ENCODE data around the gene FIGN. TPM values are rescaled to one million over a fixed set of nuclear protein-coding genes. Genes with fewer than 3 reads are reported as not detected.

The FIGN gene
- total and polyA plus RNA-seq, 2 of the 13 experiments (the other 11 are each of a cell fraction or from before 2014, with no cell fraction given) = 6.6 to 6.7 TPM

DNA sequence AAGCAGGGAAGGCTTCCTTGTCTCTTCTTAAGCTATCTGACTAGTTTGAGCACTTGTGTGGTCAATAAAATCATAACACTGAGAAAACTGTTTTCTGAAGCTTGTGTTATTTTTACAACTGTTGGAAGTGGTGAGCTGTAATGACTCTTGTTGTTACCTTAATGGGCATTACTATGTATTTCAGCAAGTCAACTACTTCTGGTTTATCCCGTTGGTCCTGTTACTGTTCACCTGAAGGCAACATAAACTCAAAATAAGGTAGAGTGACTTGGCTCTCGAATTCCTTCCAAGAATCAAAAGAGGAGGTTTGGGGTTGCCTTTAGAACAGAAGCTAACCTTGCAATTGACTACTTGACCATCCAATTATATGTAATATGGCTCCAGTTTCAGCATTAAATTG lies 23.2 kb upstream of the FIGN start:
- no peak for FAIRE-seq
- no TSS peak for BruUV-seq (replicated peaks)
- intact Hi-C loops (cut with micrococcal nuclease; ENCODE audit: unreplicated experiment) = no loop called here
- POLR2A ChIA-PET = no interaction called here
- H4K20me1 ChIP-seq (ENCODE audit: insufficient read depth, low read length) = no peaks in the 10 kb centered on the region
- CTCF ChIA-PET (ENCODE audit: low intra/inter-chr PET ratio, low total read pairs) = no interaction called here
- WGBS (ENCODE audit: low lambda C conversion rate) = 0% methylated on average over 2 of the region's 2 CpGs
- H3K4me2 ChIP-seq (ENCODE audit: low read depth, low read length) = no peak overlapping the region
- H3K79me2 ChIP-seq (ENCODE audit: insufficient read depth, low read length) = no peaks in the 10 kb centered on the region
- no peak for ATAC-seq
- DNase-seq (ENCODE audit: low spot score) = no peak
- no peak overlapping the region for H2AFZ ChIP-seq (ENCODE audit: low read length)
- no peaks in the 10 kb centered on the region for H3K4me1 ChIP-seq (ENCODE audit: insufficient read depth, low read length)
- no peaks in the 10 kb centered on the region for H3K9me3 ChIP-seq (ENCODE audit: low read length)
- no peaks in the 10 kb centered on the region for H3K36me3 ChIP-seq (replicated peaks in 1 of 2; ENCODE audit: control insufficient read depth in 1 of 2, insufficient read depth in 2 of 2, low read length in 2 of 2)
- H3K27ac ChIP-seq (ENCODE audit: extremely low read length, insufficient read depth, low read length) = no peak overlapping the region
- in situ Hi-C loops (cut with HindIII; ENCODE audit: extremely low pct_ligation_motif_present, low pct_unique_long_range_greater_than_20kb) = no loop called here
- H3K27me3 ChIP-seq (ENCODE audit: control insufficient read depth in 1 of 2, insufficient read depth in 2 of 2, low read length in 2 of 2) = no peaks in the 10 kb centered on the region
- H3K9ac ChIP-seq (ENCODE audit: insufficient read depth, low read depth, low read length) = no peak overlapping the region
- H3K4me3 ChIP-seq (replicated peaks in 1 of 3; ENCODE audit: insufficient read depth in 1 of 3, low read depth in 2 of 3, low read length in 3 of 3) = no peak overlapping the region
- TF ChIP-seq ZNF3 (CRISPR knock-in tag; IDR thresholded peaks at IDR 0.05) = no peak

- Histone ChIP-seq H3K27ac (ENCODE audit: extremely low read length, insufficient read depth, low read length) (no peak overlapping the region), H3K9me3 (ENCODE audit: low read length) (no peaks in the 10 kb centered on the region), H3K4me3 (replicated peaks in 1 of 3; ENCODE audit: insufficient read depth in 1 of 3, low read depth in 2 of 3, low read length in 3 of 3) (no peak overlapping the region), H3K27me3 (ENCODE audit: control insufficient read depth in 1 of 2, insufficient read depth in 2 of 2, low read length in 2 of 2) (no peaks in the 10 kb centered on the region), H4K20me1 (ENCODE audit: insufficient read depth, low read length) (no peaks in the 10 kb centered on the region), H3K4me1 (ENCODE audit: insufficient read depth, low read length) (no peaks in the 10 kb centered on the region), H2AFZ (ENCODE audit: low read length) (no peak overlapping the region), H3K4me2 (ENCODE audit: low read depth, low read length) (no peak overlapping the region), H3K9ac (ENCODE audit: insufficient read depth, low read depth, low read length) (no peak overlapping the region), H3K36me3 (replicated peaks in 1 of 2; ENCODE audit: control insufficient read depth in 1 of 2, insufficient read depth in 2 of 2, low read length in 2 of 2) (no peaks in the 10 kb centered on the region), H3K79me2 (ENCODE audit: insufficient read depth, low read length) (no peaks in the 10 kb centered on the region)
- WGBS (ENCODE audit: low lambda C conversion rate) = 0% methylated on average over 1 of the region's 1 CpG
- POLR2A ChIA-PET = no interaction called here
- DNase-seq (ENCODE audit: low spot score) (no peak), FAIRE-seq (no peak), ATAC-seq (no peak)
- intact Hi-C loops (cut with micrococcal nuclease; ENCODE audit: unreplicated experiment) = no loop called here
- CTCF ChIA-PET (ENCODE audit: low intra/inter-chr PET ratio, low total read pairs) = no interaction called here
- BruUV-seq (replicated peaks) = no TSS peak
- in situ Hi-C loops (cut with HindIII; ENCODE audit: extremely low pct_ligation_motif_present, low pct_unique_long_range_greater_than_20kb) = no loop called here
- TF ChIP-seq GATAD2A (CRISPR knock-in tag; IDR thresholded peaks at IDR 0.05) (no peak), ZNF780A (CRISPR knock-in tag; IDR thresholded peaks at IDR 0.05) (no peak), PRDM15 (CRISPR knock-in tag; IDR thresholded peaks at IDR 0.05) (no peak), SALL2 (CRISPR knock-in tag; IDR thresholded peaks at IDR 0.05) (no peak), ZNF432 (CRISPR knock-in tag; IDR thresholded peaks at IDR 0.05; ENCODE audit: borderline replicate concordance) (no peak), ZNF737 (CRISPR knock-in tag; IDR thresholded peaks at IDR 0.05; ENCODE audit: borderline replicate concordance) (no peak), GABPB1 (CRISPR knock-in tag; IDR thresholded peaks at IDR 0.05) (no peak), ATRX (CRISPR knock-in tag; IDR thresholded peaks at IDR 0.05; ENCODE audit: borderline replicate concordance) (no peak), REPIN1 (CRISPR knock-in tag; IDR thresholded peaks at IDR 0.05; ENCODE audit: borderline replicate concordance, low read depth) (no peak), ZNF451 (CRISPR knock-in tag; IDR thresholded peaks at IDR 0.05) (no peak), ZKSCAN1 (IDR thresholded peaks at IDR 0.05; ENCODE audit: low read length) (no peak), NFKBIZ (CRISPR knock-in tag; IDR thresholded peaks at IDR 0.05) (no peak)
- TF ChIP-seq, protein P1, sequence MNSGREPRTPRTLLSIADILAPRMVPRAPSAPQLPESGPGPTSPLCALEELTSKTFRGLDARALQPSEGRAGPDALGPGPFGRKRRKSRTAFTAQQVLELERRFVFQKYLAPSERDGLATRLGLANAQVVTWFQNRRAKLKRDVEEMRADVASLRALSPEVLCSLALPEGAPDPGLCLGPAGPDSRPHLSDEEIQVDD (CRISPR knock-in tag; IDR thresholded peaks at IDR 0.05; ENCODE audit: borderline replicate concordance) = no peak
- TF ChIP-seq, protein P2, sequence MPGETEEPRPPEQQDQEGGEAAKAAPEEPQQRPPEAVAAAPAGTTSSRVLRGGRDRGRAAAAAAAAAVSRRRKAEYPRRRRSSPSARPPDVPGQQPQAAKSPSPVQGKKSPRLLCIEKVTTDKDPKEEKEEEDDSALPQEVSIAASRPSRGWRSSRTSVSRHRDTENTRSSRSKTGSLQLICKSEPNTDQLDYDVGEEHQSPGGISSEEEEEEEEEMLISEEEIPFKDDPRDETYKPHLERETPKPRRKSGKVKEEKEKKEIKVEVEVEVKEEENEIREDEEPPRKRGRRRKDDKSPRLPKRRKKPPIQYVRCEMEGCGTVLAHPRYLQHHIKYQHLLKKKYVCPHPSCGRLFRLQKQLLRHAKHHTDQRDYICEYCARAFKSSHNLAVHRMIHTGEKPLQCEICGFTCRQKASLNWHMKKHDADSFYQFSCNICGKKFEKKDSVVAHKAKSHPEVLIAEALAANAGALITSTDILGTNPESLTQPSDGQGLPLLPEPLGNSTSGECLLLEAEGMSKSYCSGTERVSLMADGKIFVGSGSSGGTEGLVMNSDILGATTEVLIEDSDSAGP (CRISPR knock-in tag; IDR thresholded peaks at IDR 0.05; ENCODE audit: borderline replicate concordance) = no peak
Measured at GRCh38 chr2:163757814-163758213, 22.0 kb upstream of the FIGN start.

Measured in HepG2 (cell line).